Heart left ventricle (tissue), 13 donors: ENCODE results near the gene SORCS2.

ENCODE experiments used
- CTCF ChIP-seq, 12 donors: fragments of 200-600 bp; sonication (generic) in 4 of 12; IDR thresholded peaks; one replicate each; pipeline versions ENCODE4 v1.5.0 to v1.8.0; 2018 to 2022; ENCODE audit warnings: antibody characterized with exemption in 12 of 12, mild to moderate bottlenecking in 5 of 12
- POLR2A ChIP-seq, 2 donors: fragments of 450-650 bp; IDR thresholded peaks; one replicate each; pipeline ENCODE4 v1.6.1; 2017; ENCODE audit warnings: antibody characterized with exemption in 2 of 2, mild to moderate bottlenecking in 2 of 2, moderate library complexity in 2 of 2
- donor health status: ischemic (EF 13 %, LVEDD 7.1; RV severe dilation, severe dysfunction).
- donor health status: DM: no; HTN: yes; CAD: no.
- donor health status: DM: no; HTN: no; CAD: no.
- donor health status: ischemic (EF 25% LVEDD 6.9; RV normal size, moderate dysfunction).
- donor health status: ischemic (EF 25% LVEDD 5.7; RV mildly dilated, moderate dysfunction).
- donor health status: ischemic (EF 35%, LVEDD 5.7; RV mildly dilated, moderate dysfunction).
- donor health status: nonischemic (EF 11% LVEDD 7.7; RV severe dilation, severe dysfunction).
- donor health status: DM: yes; HTN: yes; CAD: no.
- donor health status: PGD.
- donor health status: ischemic (EF 29% LVEDD 5.4; RV normal size, mild dysfunction).
- donor health status: nonischemic (EF 23%, LVEDD 6.1; RV moderate dilation, normal function).

DNA sequence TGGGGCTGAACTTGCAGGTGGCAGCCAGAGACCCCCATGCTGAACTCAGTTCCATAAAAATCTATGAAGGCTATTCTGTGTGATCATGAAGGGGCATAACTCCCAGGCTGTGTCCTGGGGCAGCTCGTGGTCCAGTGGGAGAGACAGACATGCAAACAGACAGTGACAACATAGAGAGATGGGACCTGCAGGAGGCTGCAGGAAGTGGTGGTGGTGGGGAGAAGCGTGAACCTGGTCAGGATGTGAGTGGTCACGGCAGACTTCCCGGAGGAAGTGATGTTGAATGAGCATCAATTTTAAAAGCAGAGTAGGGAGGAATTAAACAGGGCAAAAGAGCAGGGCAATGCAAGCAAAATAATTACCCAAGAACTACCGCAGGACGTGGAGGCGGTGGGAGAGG, 23.2 kb upstream of the SORCS2 start:
- TF ChIP-seq CTCF (IDR thresholded peaks at IDR 0.05) (no peak), POLR2A (IDR thresholded peaks at IDR 0.05) (no peak)
